Sigmoid colon (tissue), 7 donors: ENCODE measurements around the gene CT47A1. TPM values are rescaled to one million over a fixed set of nuclear protein-coding genes. Genes with fewer than 3 reads are reported as not detected.
"Not testable (repeated sequence)": the region's sequence is repeated elsewhere in the genome, so short reads cannot be mapped to it uniquely, and the experiment has no call there.

Source experiments
- DNase-seq: peaks from one replicate; pipeline ENCODE4 v3.0.0-alpha.2; 2019
- H3K27ac ChIP-seq, 4 donors: fragments of 200-600 bp; sonication (generic); one replicate each; pipeline ENCODE4 v1.5.1; 2016 to 2019; ENCODE audit warnings: mild to moderate bottlenecking in 1 of 4
- H3K27me3 ChIP-seq, 3 donors: fragments of 200-600 bp; sonication (generic); one replicate each; pipeline ENCODE4 v1.5.1; 2019; ENCODE audit warnings: mild to moderate bottlenecking in 1 of 3
- H3K36me3 ChIP-seq, 4 donors: fragments of 200-600 bp; sonication (generic); one replicate each; pipeline ENCODE4 v1.5.1; 2016 to 2019
- H3K4me1 ChIP-seq, 4 donors: fragments of 200-600 bp; sonication (generic); one replicate each; pipeline ENCODE4 v1.5.1; 2017 to 2019
- H3K4me3 ChIP-seq, 4 donors: fragments of 200-600 bp; sonication (generic); one replicate each; pipeline ENCODE4 v1.5.1; 2017 to 2019; ENCODE audit warnings: mild to moderate bottlenecking in 2 of 4, moderate library complexity in 1 of 4
- H3K9me3 ChIP-seq, 4 donors: fragments of 200-600 bp in 3 of 4; sonication (generic) in 3 of 4; one replicate each; pipeline versions ENCODE4 v1.5.1 to v1.6.1; 2013 to 2019
- EP300 ChIP-seq, 4 donors: sonication (generic); formaldehyde crosslinking; IDR thresholded peaks; one replicate each; pipeline ENCODE4 v1.6.1; 2017; ENCODE audit warnings: antibody characterized with exemption in 4 of 4
- POLR2A ChIP-seq, 2 donors: fragments of 450-650 bp; IDR thresholded peaks; one replicate each; pipeline ENCODE4 v1.6.1; 2016; ENCODE audit warnings: antibody characterized with exemption in 2 of 2, mild to moderate bottlenecking in 2 of 2, moderate library complexity in 2 of 2
- POLR2AphosphoS5 ChIP-seq, 4 donors: sonication (generic); formaldehyde crosslinking; IDR thresholded peaks; one replicate each; pipeline ENCODE4 v1.6.1; 2017; ENCODE audit warnings: antibody characterized with exemption in 4 of 4
- whole genome bisulfite sequencing, 2 donors: extraction: QIAGEN DNeasy Blood & Tissue Kit; methylation state at CpG; one replicate each; pipeline ENCODE4 v1.1.7; 2013; 5-methylcytosine and 5-hydroxymethylcytosine counted together
- intact Hi-C: fragments of 100-400 bp; cut with DNase I; formaldehyde crosslinking; loops from one replicate; pipeline ENCODE4 v1.15.1; 2023
- polyA plus RNA-seq, 3 donors: library from polyadenylated mRNA; stranded (reverse); fragments of 200-250 nt; gene quantifications; one replicate each; pipeline ENCODE4 v1.2.3, GENCODE V29; 2013
- small RNA-seq, 3 donors: library from RNA; depleted of rRNA; stranded (forward); fragments of <200 nt; gene quantifications; one replicate each; pipeline ENCODE3, GENCODE V24; 2016
- total RNA-seq, 4 donors: library from RNA; depleted of rRNA; stranded (reverse); fragments of >200 nt; gene quantifications; one replicate each; pipeline ENCODE4 v1.1.0, GENCODE V29; 2016
- TF ChIP-seq, protein P1 (sequence below), 4 experiments: fragments of 450-650 bp in 3 of 4; fragments of 200-600 bp in 1 of 4; IDR thresholded peaks; one replicate each; pipeline ENCODE4 v1.5.1; 2016 to 2019; ENCODE audit warnings: antibody characterized with exemption in 4 of 4, mild to moderate bottlenecking in 3 of 4, moderate library complexity in 2 of 4
- donor health status: healthy with polysubstance abuse.
- donor health status: Bipolar disorder and iron deficiency.
- donor health status: healthy.

CT47A1 gene
- total and polyA plus RNA-seq, 7 donors, result not detected

DNA sequence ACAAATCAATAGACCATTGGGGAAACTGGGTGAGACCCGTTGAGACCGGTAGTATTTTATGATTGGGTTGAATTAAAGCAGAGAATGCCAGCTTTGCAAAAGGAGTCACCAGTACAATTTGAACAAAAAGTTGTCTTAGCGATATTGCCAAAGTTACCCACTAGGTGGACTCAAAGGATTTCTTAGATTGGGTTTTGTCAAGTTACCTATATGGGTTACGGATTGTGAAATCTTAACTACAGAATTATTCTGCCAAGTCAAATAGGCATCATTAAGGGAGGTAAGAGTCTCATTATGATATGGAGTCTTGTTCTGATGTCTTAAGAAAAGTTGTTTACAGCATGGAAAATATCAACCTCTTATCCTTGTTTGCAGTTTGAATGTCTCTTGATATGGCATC, 15.0 kb upstream of the CT47A1 start:
- H3K4me3 ChIP-seq, result no peak overlapping the region
- H3K27ac ChIP-seq, result no peak overlapping the region
- H3K4me1 ChIP-seq, result no peaks in the 10 kb centered on the region
- TF ChIP-seq EP300 (IDR thresholded peaks at IDR 0.05) (no peak), POLR2AphosphoS5 (IDR thresholded peaks at IDR 0.05) (no peak), POLR2A (IDR thresholded peaks at IDR 0.05) (no peak)
- TF ChIP-seq, protein P1, sequence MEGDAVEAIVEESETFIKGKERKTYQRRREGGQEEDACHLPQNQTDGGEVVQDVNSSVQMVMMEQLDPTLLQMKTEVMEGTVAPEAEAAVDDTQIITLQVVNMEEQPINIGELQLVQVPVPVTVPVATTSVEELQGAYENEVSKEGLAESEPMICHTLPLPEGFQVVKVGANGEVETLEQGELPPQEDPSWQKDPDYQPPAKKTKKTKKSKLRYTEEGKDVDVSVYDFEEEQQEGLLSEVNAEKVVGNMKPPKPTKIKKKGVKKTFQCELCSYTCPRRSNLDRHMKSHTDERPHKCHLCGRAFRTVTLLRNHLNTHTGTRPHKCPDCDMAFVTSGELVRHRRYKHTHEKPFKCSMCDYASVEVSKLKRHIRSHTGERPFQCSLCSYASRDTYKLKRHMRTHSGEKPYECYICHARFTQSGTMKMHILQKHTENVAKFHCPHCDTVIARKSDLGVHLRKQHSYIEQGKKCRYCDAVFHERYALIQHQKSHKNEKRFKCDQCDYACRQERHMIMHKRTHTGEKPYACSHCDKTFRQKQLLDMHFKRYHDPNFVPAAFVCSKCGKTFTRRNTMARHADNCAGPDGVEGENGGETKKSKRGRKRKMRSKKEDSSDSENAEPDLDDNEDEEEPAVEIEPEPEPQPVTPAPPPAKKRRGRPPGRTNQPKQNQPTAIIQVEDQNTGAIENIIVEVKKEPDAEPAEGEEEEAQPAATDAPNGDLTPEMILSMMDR (IDR thresholded peaks at IDR 0.05), result no peak
- intact Hi-C loops, result no loop called here
- no peaks in the 10 kb centered on the region for H3K27me3 ChIP-seq
- no peaks in the 10 kb centered on the region for H3K9me3 ChIP-seq
- 19 to 51% methylated on average over 4 of the region's 4 CpGs for WGBS, 2 donors
- H3K36me3 ChIP-seq, result no peaks in the 10 kb centered on the region
- DNase-seq, result no peak

DNA sequence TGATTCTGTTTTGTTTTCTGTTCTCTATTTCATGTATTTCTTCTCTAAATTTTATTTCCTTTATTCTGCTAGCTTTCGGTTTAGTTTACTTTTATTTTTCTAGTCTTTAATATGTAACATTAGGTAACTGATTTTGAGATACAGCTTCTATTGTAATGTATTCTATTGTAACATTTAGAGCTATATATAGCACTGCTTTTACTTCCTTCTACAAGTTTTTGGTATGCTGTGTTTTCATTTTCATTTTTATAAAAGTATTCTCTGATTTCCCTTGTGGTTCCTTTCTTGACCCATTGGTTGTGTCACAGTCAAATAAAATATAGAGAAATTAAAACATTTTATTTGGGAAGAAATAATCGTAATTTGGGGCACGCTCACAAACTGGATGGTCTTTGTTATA, 13.9 kb upstream of the CT47A1 start:
- intact Hi-C loops, result no loop called here
- no peak overlapping the region for H3K27ac ChIP-seq
- TF ChIP-seq EP300 (IDR thresholded peaks at IDR 0.05) (no peak), POLR2A (IDR thresholded peaks at IDR 0.05) (no peak), POLR2AphosphoS5 (IDR thresholded peaks at IDR 0.05) (no peak)
- TF ChIP-seq, protein P1 (IDR thresholded peaks at IDR 0.05), result no peak
- DNase-seq, result no peak
- H3K4me1 ChIP-seq, result no peaks in the 10 kb centered on the region
- no peaks in the 10 kb centered on the region for H3K36me3 ChIP-seq
- H3K27me3 ChIP-seq, result no peaks in the 10 kb centered on the region
- H3K9me3 ChIP-seq, result no peaks in the 10 kb centered on the region
- no peak overlapping the region for H3K4me3 ChIP-seq
- WGBS, 2 donors, result 81 to 82% methylated on average over 3 of the region's 3 CpGs

DNA sequence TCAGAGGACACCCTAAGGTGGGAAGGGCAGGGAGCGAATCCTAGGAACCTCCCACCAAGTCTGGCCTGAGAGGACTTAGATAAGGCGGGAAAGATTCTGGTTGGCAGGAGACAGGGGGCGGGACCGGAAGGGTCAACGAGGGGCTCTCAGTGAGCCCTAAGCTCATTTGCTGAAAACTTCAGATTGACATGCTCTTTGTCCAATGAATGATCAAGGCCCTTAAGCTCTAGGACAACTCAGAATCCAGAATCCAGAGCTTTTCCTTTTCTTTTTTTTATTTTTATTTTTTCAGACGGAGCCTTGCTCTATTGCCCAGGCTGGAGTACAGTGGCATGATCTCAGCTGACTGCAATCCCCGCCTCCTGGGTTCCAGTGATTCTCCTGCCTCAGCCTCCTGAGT, 29.1 kb downstream of the CT47A1 start, which contains the start of gene CT47A7:
Gene CT47A7, minus strand, starts transcription at position 101 of the 400 bp plus-strand sequence. CDS start 255 bp downstream, outside the sequence.
- H3K4me1 ChIP-seq, H3K4me3 ChIP-seq, H3K36me3 ChIP-seq, H3K9me3 ChIP-seq, H3K27me3 ChIP-seq, DNase-seq, H3K27ac ChIP-seq, intact Hi-C loops: not testable (repeated sequence)
- no CpG with 5 or more reads among the region's 7 CpGs for WGBS, 2 donors

Small RNA genes within 50 kb of the gene (small RNA-seq; reads per million reads assigned to genes)
- 0 reads per million in 3 donors for gene AL670379.1
- 0 reads per million in 3 donors for gene AL670379.10
- 0 reads per million in 3 donors for gene AL670379.11
- 0 reads per million in 3 donors for gene AL670379.12
- gene AL670379.2, result 0 reads per million in 3 donors
- gene AL670379.3, result 0 reads per million in 3 donors
- gene AL670379.4, result 0 reads per million in 3 donors
- gene AL670379.5, result 0 reads per million in 3 donors
- 0 reads per million in 3 donors for gene AL670379.6
- 0 reads per million in 3 donors for gene AL670379.7
- gene AL670379.8, result 0 reads per million in 3 donors
- gene AL670379.9, result 0 reads per million in 3 donors

Other genes with a start within 250 kb of the CT47A1 start
- not detected for gene CT47B1, start 109.9 kb downstream of the CT47A1 start, total RNA-seq
- gene CT47B1, start 109.9 kb downstream of the CT47A1 start, polyA plus RNA-seq, result not detected
- not detected for gene CT47A11, start 48.6 kb downstream of the CT47A1 start, total RNA-seq
- gene CT47A11, start 48.6 kb downstream of the CT47A1 start, polyA plus RNA-seq, result not detected
- not detected for gene CT47A10, start 43.7 kb downstream of the CT47A1 start, total RNA-seq
- gene CT47A10, start 43.7 kb downstream of the CT47A1 start, polyA plus RNA-seq, result not detected
- not detected for gene CT47A9, start 38.9 kb downstream of the CT47A1 start, total RNA-seq
- gene CT47A9, start 38.9 kb downstream of the CT47A1 start, polyA plus RNA-seq, result not detected
- not detected for gene CT47A8, start 34.0 kb downstream of the CT47A1 start, total RNA-seq
- not detected for gene CT47A8, start 34.0 kb downstream of the CT47A1 start, polyA plus RNA-seq
- not detected for gene CT47A7, start 29.2 kb downstream of the CT47A1 start, total RNA-seq
- not detected for gene CT47A7, start 29.2 kb downstream of the CT47A1 start, polyA plus RNA-seq
- gene CT47A6, start 24.3 kb downstream of the CT47A1 start, total RNA-seq, result not detected
- not detected for gene CT47A6, start 24.3 kb downstream of the CT47A1 start, polyA plus RNA-seq
- not detected for gene CT47A5, start 19.4 kb downstream of the CT47A1 start, total RNA-seq
- not detected for gene CT47A5, start 19.4 kb downstream of the CT47A1 start, polyA plus RNA-seq
- gene CT47A4, start 14.6 kb downstream of the CT47A1 start, total RNA-seq, result not detected
- not detected for gene CT47A4, start 14.6 kb downstream of the CT47A1 start, polyA plus RNA-seq
- not detected for gene CT47A3, start 9.7 kb downstream of the CT47A1 start, total RNA-seq
- not detected for gene CT47A3, start 9.7 kb downstream of the CT47A1 start, polyA plus RNA-seq
- gene CT47A2, start 4.8 kb downstream of the CT47A1 start, total RNA-seq, result not detected
- not detected for gene CT47A2, start 4.8 kb downstream of the CT47A1 start, polyA plus RNA-seq
- 1 to 10 TPM in 3 of 4 donors, under 1 TPM in 1; 0.82 to 2.3 (median 1.7) TPM for gene GLUD2, start 61.9 kb upstream of the CT47A1 start, total RNA-seq
- under 1 TPM; 0.38 to 0.60 (median 0.46) TPM for gene GLUD2, start 61.9 kb upstream of the CT47A1 start, polyA plus RNA-seq